HepG2 (cell line): ENCODE results near the gene KCTD21. TPM values are rescaled to one million over a fixed set of nuclear protein-coding genes. Genes with fewer than 3 reads are reported as not detected.

ENCODE experiments used
- AKAP8 ChIP-seq: sonication (generic); formaldehyde crosslinking; IDR thresholded peaks from 2 replicates; pipeline ENCODE4 v1.5.1; 2020; ENCODE audit warnings: mild to moderate bottlenecking, missing genetic modification reagents
- ARNTL ChIP-seq: sonication (generic); formaldehyde crosslinking; IDR thresholded peaks from 2 replicates; pipeline ENCODE4 v1.4.0; 2020; ENCODE audit warnings: mild to moderate bottlenecking, missing genetic modification reagents
- BRD4 ChIP-seq: sonication (generic); formaldehyde crosslinking; IDR thresholded peaks from 2 replicates; pipeline ENCODE4 v1.4.0; 2020; ENCODE audit warnings: missing genetic modification reagents
- FOXC1 ChIP-seq: sonication (generic); formaldehyde crosslinking; IDR thresholded peaks from 2 replicates; pipeline ENCODE4 v1.8.0; 2022; ENCODE audit warnings: mild to moderate bottlenecking, missing genetic modification reagents, borderline replicate concordance
- SMARCE1 ChIP-seq: fragments of 450-650 bp; IDR thresholded peaks from 2 replicates; pipeline ENCODE4 v1.6.1; 2017; ENCODE audit warnings: borderline replicate concordance
- ZNF558 ChIP-seq: sonication (generic); formaldehyde crosslinking; IDR thresholded peaks from 2 replicates; pipeline ENCODE4 v1.9.0; 2022; ENCODE audit warnings: mild to moderate bottlenecking, missing genetic modification reagents, borderline replicate concordance
- ZNF678 ChIP-seq: sonication (generic); formaldehyde crosslinking; IDR thresholded peaks from 2 replicates; pipeline ENCODE4 v1.4.0; 2020; ENCODE audit warnings: mild to moderate bottlenecking, missing genetic modification reagents
- ZNF790 ChIP-seq: sonication (generic); formaldehyde crosslinking; IDR thresholded peaks from 2 replicates; pipeline ENCODE4 v1.8.0; 2022; ENCODE audit warnings: missing genetic modification reagents, mild to moderate bottlenecking, borderline replicate concordance
- polyA plus RNA-seq, 8 experiments: library from polyadenylated mRNA; depleted of rRNA in 3 of 8; stranded (reverse) in 7 of 8; unstranded in 1 of 8; fragments of >200 nt; fragmentation: Illumina TruSeq in 4 of 8; extraction: Trizol in 4 of 8; gene quantifications; 2 replicates each; pipeline versions ENCODE4 v1.2.1 to v1.2.3, GENCODE V29; 2011 to 2016; ENCODE audit warnings: low read depth in 4 of 8, missing spikeins in 1 of 8, mixed read lengths in 1 of 8; ENCODE audit not compliant: insufficient read depth in 1 of 8
- total RNA-seq, 5 experiments: library from RNA; depleted of rRNA; stranded (reverse); fragments of >200 nt; fragmentation: Illumina TruSeq; extraction: Trizol; gene quantifications; 2 replicates each; pipeline ENCODE4 v1.2.3, GENCODE V29; 2016; ENCODE audit warnings: low read depth in 1 of 5
- TF ChIP-seq, protein P1 (sequence below): sonication (generic); formaldehyde crosslinking; IDR thresholded peaks from 2 replicates; pipeline ENCODE4 v1.5.0; 2020; ENCODE audit warnings: mild to moderate bottlenecking, missing genetic modification reagents
- TF ChIP-seq, protein P2 (sequence below): sonication (generic); formaldehyde crosslinking; IDR thresholded peaks from 2 replicates; pipeline ENCODE4 v1.4.0; 2020; ENCODE audit warnings: mild to moderate bottlenecking, missing genetic modification reagents, borderline replicate concordance

The KCTD21 gene
- total and polyA plus RNA-seq, 2 of the 13 experiments (the other 11 are each of a cell fraction or from before 2014, with no cell fraction given) = 3.1 to 13.5 TPM

GRCh38 chr11:78187366-78188285 is 800 bp downstream of the KCTD21 start (continued):
- TF ChIP-seq, protein P1, sequence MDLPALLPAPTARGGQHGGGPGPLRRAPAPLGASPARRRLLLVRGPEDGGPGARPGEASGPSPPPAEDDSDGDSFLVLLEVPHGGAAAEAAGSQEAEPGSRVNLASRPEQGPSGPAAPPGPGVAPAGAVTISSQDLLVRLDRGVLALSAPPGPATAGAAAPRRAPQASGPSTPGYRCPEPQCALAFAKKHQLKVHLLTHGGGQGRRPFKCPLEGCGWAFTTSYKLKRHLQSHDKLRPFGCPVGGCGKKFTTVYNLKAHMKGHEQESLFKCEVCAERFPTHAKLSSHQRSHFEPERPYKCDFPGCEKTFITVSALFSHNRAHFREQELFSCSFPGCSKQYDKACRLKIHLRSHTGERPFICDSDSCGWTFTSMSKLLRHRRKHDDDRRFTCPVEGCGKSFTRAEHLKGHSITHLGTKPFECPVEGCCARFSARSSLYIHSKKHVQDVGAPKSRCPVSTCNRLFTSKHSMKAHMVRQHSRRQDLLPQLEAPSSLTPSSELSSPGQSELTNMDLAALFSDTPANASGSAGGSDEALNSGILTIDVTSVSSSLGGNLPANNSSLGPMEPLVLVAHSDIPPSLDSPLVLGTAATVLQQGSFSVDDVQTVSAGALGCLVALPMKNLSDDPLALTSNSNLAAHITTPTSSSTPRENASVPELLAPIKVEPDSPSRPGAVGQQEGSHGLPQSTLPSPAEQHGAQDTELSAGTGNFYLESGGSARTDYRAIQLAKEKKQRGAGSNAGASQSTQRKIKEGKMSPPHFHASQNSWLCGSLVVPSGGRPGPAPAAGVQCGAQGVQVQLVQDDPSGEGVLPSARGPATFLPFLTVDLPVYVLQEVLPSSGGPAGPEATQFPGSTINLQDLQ (CRISPR knock-in tag) = no peak
- TF ChIP-seq ZNF558 (CRISPR knock-in tag) (no peak), AKAP8 (no peak), ZNF790 (CRISPR knock-in tag) (0 out of 2 replicates have a peak, but pooled peaks have one; percentile 28), SMARCE1 (no peak), ZNF678 (CRISPR knock-in tag) (peak; percentile 45; the same call in 1 of the 2 replicates), FOXC1 (0 out of 2 replicates have a peak, but pooled peaks have one; percentile 6), BRD4 (CRISPR knock-in tag) (no peak), ARNTL (CRISPR knock-in tag) (peak; percentile 10; the same call in 1 of the 2 replicates)
- TF ChIP-seq, protein P2, sequence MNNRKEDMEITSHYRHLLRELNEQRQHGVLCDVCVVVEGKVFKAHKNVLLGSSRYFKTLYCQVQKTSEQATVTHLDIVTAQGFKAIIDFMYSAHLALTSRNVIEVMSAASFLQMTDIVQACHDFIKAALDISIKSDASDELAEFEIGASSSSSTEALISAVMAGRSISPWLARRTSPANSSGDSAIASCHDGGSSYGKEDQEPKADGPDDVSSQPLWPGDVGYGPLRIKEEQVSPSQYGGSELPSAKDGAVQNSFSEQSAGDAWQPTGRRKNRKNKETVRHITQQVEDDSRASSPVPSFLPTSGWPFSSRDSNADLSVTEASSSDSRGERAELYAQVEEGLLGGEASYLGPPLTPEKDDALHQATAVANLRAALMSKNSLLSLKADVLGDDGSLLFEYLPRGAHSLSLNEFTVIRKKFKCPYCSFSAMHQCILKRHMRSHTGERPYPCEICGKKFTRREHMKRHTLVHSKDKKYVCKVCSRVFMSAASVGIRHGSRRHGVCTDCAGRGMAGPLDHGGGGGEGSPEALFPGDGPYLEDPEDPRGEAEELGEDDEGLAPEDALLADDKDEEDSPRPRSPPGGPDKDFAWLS = no peak
- TF ChIP-seq, all 625 proteins: peak for 16
